ENCODE data around the gene EVA1B.

DNA sequence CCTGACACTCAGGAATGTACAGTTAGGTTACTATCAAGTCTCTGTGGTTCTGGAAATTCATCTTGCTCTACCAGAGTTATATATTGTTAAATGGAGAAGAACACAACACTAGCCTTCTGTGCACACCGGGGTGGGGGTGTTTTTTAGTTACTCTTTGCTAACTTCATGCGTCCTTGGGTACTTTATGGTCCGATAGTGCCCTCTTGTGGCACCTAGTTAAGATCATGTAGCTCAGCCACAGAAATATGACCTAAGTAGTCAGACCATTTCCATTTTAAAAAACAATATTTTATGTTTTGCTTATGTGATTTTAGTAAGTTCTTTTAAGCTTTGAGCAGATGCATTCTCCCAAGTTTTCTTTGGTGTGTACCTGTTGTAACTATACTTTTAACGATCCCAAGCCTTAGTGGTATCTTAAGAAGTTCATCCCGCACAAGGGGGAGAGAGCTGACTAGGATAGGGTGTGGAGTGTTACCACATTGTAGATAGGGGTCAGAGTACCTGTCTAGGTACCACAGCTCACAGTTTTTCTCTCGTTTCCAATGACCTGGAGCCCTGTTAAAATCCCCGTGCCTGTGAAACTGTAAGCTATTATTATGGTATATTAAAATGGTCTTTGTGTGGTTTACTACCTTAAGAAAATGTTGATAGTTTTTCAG is 37.9 kb downstream of the EVA1B start:
- TF ChIP-seq EP300 (IDR thresholded peaks at IDR 0.05) (no peak), POLR2AphosphoS5 (IDR thresholded peaks at IDR 0.05) (peak in 2 of 3 donors; percentile 17 to 69), POLR2A (IDR thresholded peaks at IDR 0.05) (no peak)
- TF ChIP-seq, protein P1, sequence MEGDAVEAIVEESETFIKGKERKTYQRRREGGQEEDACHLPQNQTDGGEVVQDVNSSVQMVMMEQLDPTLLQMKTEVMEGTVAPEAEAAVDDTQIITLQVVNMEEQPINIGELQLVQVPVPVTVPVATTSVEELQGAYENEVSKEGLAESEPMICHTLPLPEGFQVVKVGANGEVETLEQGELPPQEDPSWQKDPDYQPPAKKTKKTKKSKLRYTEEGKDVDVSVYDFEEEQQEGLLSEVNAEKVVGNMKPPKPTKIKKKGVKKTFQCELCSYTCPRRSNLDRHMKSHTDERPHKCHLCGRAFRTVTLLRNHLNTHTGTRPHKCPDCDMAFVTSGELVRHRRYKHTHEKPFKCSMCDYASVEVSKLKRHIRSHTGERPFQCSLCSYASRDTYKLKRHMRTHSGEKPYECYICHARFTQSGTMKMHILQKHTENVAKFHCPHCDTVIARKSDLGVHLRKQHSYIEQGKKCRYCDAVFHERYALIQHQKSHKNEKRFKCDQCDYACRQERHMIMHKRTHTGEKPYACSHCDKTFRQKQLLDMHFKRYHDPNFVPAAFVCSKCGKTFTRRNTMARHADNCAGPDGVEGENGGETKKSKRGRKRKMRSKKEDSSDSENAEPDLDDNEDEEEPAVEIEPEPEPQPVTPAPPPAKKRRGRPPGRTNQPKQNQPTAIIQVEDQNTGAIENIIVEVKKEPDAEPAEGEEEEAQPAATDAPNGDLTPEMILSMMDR (IDR thresholded peaks at IDR 0.05) = peak in 5 of 7 experiments; percentile 41 to 75 (median 69)

Measured in stomach (tissue), 4 donors.